ENCODE results near the gene GCHFR. TPM values are rescaled to one million over a fixed set of nuclear protein-coding genes. Genes with fewer than 3 reads are reported as not detected.

GCHFR gene
- polyA plus RNA-seq, 4 donors: 96.7 to 222 (median 147) TPM

GRCh38 chr15:40812721-40813425, 49.0 kb downstream of the GCHFR start:
- no peaks in the 10 kb centered on the region for H3K9me3 ChIP-seq (ENCODE audit: control insufficient read depth in 2 of 2, insufficient read depth in 1 of 2, low read depth in 1 of 2, low read length in 1 of 2)
- peaks cover 13 to 61% (median 19%) of the 10 kb centered on the region in 3 donors for H3K36me3 ChIP-seq (ENCODE audit: control insufficient read depth in 3 of 3, insufficient read depth in 2 of 3, low read depth in 1 of 3, low read length in 3 of 3)
- DNase-seq: no peak
- no peak for FAIRE-seq
- H3K27me3 ChIP-seq (ENCODE audit: control insufficient read depth in 3 of 3, insufficient read depth in 3 of 3, low read length in 3 of 3): no peaks in the 10 kb centered on the region
- no peak overlapping the region for H3K27ac ChIP-seq (ENCODE audit: low read depth in 1 of 3, low read length in 2 of 3)
- peaks cover 4 to 6% (median 4%) of the 10 kb centered on the region in 3 donors for H3K4me1 ChIP-seq (ENCODE audit: control insufficient read depth in 3 of 3, insufficient read depth in 2 of 3, low read depth in 1 of 3, low read length in 2 of 3)
- WGBS, 3 donors: 91 to 93% (median 93%) methylated on average over 12 of the region's 12 CpGs
- H3K4me3 ChIP-seq (ENCODE audit: low read depth in 1 of 3, low read length in 3 of 3): no peak overlapping the region

DNA sequence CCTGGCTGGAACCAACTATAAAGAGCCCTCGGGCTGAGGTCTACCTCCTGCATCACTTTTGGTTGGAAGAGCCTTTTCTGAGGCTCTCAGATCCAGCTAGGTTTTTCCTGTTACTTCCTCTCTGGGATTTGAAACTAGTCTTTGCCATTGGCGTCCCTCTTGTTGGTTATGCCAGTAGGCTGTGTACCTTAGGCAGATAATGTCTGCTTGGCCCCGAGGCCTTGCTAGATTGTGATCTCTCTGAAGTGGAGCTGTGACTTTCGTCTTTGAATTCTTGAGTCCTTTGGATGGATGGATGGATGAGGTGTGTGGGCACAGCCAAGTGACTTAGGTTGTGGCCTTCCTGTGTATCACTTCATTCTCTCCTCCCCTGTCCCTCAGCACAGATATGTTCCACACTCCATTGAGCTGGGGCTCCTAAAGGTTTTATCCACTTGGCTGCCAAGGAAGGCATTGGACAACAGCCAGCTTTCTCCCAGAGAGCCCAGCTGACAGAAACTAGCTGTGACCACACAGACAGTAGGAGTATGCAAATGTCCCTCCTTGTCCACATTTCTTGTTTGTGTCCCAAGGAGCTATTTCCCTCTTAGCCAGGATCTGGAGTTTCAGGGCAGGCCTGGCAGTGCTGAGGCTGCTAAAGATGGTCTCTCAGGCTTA, 51.3 kb downstream of the GCHFR start:
- Histone ChIP-seq H3K36me3 (ENCODE audit: control insufficient read depth in 3 of 3, insufficient read depth in 2 of 3, low read depth in 1 of 3, low read length in 3 of 3) (peaks cover 13 to 49% (median 19%) of the 10 kb centered on the region in 3 donors), H3K4me3 (ENCODE audit: low read depth in 1 of 3, low read length in 3 of 3) (no peak overlapping the region), H3K9me3 (ENCODE audit: control insufficient read depth in 2 of 2, insufficient read depth in 1 of 2, low read depth in 1 of 2, low read length in 1 of 2) (no peaks in the 10 kb centered on the region), H3K4me1 (ENCODE audit: control insufficient read depth in 3 of 3, insufficient read depth in 2 of 3, low read depth in 1 of 3, low read length in 2 of 3) (no peaks in the 10 kb centered on the region), H3K27ac (ENCODE audit: low read depth in 1 of 3, low read length in 2 of 3) (no peak overlapping the region), H3K27me3 (ENCODE audit: control insufficient read depth in 3 of 3, insufficient read depth in 3 of 3, low read length in 3 of 3) (no peaks in the 10 kb centered on the region)
- WGBS, 3 donors: 58 to 82% (median 65%) methylated on average over 4 of the region's 4 CpGs
- DNase-seq (no peak), FAIRE-seq (no peak)

Other genes with a start within 250 kb of the GCHFR start
- gene CCDC32, start 199.0 kb upstream of the GCHFR start, polyA plus RNA-seq: 10 to 100 TPM; 22.3 to 35.5 (median 23.6) TPM
- 10 to 100 TPM in 2 of 4 donors, 1 to 10 TPM in 2; 3.2 to 10.6 (median 7.0) TPM for gene RPUSD2, start 194.8 kb upstream of the GCHFR start, polyA plus RNA-seq
- gene KNL1, start 169.8 kb upstream of the GCHFR start, polyA plus RNA-seq: 10 to 100 TPM in 1 of 4 donors, 1 to 10 TPM in 3; 8.1 to 11.0 (median 8.9) TPM
- 1 to 10 TPM in 3 of 4 donors, under 1 TPM in 1; 0.89 to 8.5 (median 5.1) TPM for gene RAD51, start 68.9 kb upstream of the GCHFR start, polyA plus RNA-seq
- 10 to 100 TPM; 36.6 to 80.8 (median 68.2) TPM for gene RMDN3, start 8.8 kb upstream of the GCHFR start, polyA plus RNA-seq
- gene C15orf62, start 5.9 kb downstream of the GCHFR start, polyA plus RNA-seq: 1 to 10 TPM in 1 of 4 donors, under 1 TPM in 2, not detected in 1; 0.88 to 5.1 (median 0.89) TPM
- 10 to 100 TPM; 28.1 to 94.6 (median 44.1) TPM for gene ZFYVE19, start 43.0 kb downstream of the GCHFR start, polyA plus RNA-seq
- 10 to 100 TPM; 41.0 to 95.9 (median 59.1) TPM for gene DNAJC17, start 43.4 kb downstream of the GCHFR start, polyA plus RNA-seq
- 100 to 1,000 TPM in 3 of 4 donors, 10 to 100 TPM in 1; 23.3 to 348 (median 226) TPM for gene PPP1R14D, start 64.6 kb downstream of the GCHFR start, polyA plus RNA-seq
- 100 to 1,000 TPM in 3 of 4 donors, 10 to 100 TPM in 1; 85.0 to 258 (median 187) TPM for gene SPINT1, start 80.0 kb downstream of the GCHFR start, polyA plus RNA-seq
- gene RHOV, start 110.2 kb downstream of the GCHFR start, polyA plus RNA-seq: 1 to 10 TPM in 3 of 4 donors, under 1 TPM in 1; 0.67 to 1.9 (median 1.6) TPM
- gene VPS18, start 130.4 kb downstream of the GCHFR start, polyA plus RNA-seq: 10 to 100 TPM in 3 of 4 donors, 1 to 10 TPM in 1; 7.6 to 20.2 (median 10.7) TPM
- 10 to 100 TPM in 2 of 4 donors, 1 to 10 TPM in 1, under 1 TPM in 1; 0.81 to 14.4 (median 7.3) TPM for gene DLL4, start 165.3 kb downstream of the GCHFR start, polyA plus RNA-seq
- gene CHAC1, start 189.4 kb downstream of the GCHFR start, polyA plus RNA-seq: 10 to 100 TPM in 1 of 4 donors, 1 to 10 TPM in 2, under 1 TPM in 1; 0.96 to 37.3 (median 5.0) TPM